Activated CD8-positive, alpha-beta memory T cell treated with anti-CD3 and anti-CD28 coated beads, Interleukin-2, amount 50 U/mL, for 1 hour (primary cell): ENCODE data around the gene TMEM97.
A peak's percentile ranks its signal among the peaks of the same experiment; 100 is the strongest.

Experiments used
- DNase-seq: peaks from one replicate; pipeline ENCODE4 v3.0.0-alpha.2; 2020; ENCODE audit errors: extremely low read depth

TMEM97 gene

GRCh38 chr17:28317099-28317965, 1.7 kb upstream of the TMEM97 start:
- no peak for DNase-seq

GRCh38 chr17:28317966-28318758, 838 bp upstream of the TMEM97 start:
- no peak for DNase-seq

- DNase-seq = no peak
These were observed 567 bp downstream of the TMEM97 start for GRCh38 chr17:28319598-28319935.

- DNase-seq = no peak
These were observed 1.4 kb downstream of the TMEM97 start for GRCh38 chr17:28320215-28321061.

GRCh38 chr17:28324267-28324745, 5.3 kb downstream of the TMEM97 start:
- no peak for DNase-seq

GRCh38 chr17:28324781-28325180, 5.8 kb downstream of the TMEM97 start:
- DNase-seq = no peak

GRCh38 chr17:28325211-28325610, 6.2 kb downstream of the TMEM97 start:
- no peak for DNase-seq

GRCh38 chr17:28326114-28326513, 7.1 kb downstream of the TMEM97 start:
- DNase-seq = no peak

- no peak for DNase-seq
These were observed 8.1 kb downstream of the TMEM97 start for GRCh38 chr17:28327031-28327607.

GRCh38 chr17:28327709-28328108, 8.7 kb downstream of the TMEM97 start:
- DNase-seq = no peak

- DNase-seq = no peak
These were observed 9.3 kb downstream of the TMEM97 start for GRCh38 chr17:28328325-28328724.

GRCh38 chr17:28330671-28331070, 11.7 kb downstream of the TMEM97 start:
- DNase-seq = no peak

GRCh38 chr17:28331891-28332420, 13.0 kb downstream of the TMEM97 start:
- DNase-seq = no peak

- DNase-seq = no peak
These were observed 14.2 kb downstream of the TMEM97 start for GRCh38 chr17:28333083-28333746.

GRCh38 chr17:28334171-28334570, 15.2 kb downstream of the TMEM97 start:
- no peak for DNase-seq

- DNase-seq = no peak
These were observed 15.7 kb downstream of the TMEM97 start for GRCh38 chr17:28334666-28335200.

- peak; percentile 93 for DNase-seq
These were observed 16.4 kb downstream of the TMEM97 start, which contains the start of the genes IFT20 and TNFAIP1 for GRCh38 chr17:28335201-28335958. Gene IFT20 (minus strand): TSS chr17:28335472. CDS start chr17:28331985, 3,487 bp downstream. Gene TNFAIP1 (plus strand): TSS chr17:28335761. CDS start chr17:28339522, 3,761 bp downstream.

GRCh38 chr17:28335959-28336871, 17.2 kb downstream of the TMEM97 start:
- no peak for DNase-seq
